Smooth muscle cell (in vitro differentiated cells): Measurements from ENCODE around the gene SLCO3A1. TPM values are rescaled to one million over a fixed set of nuclear protein-coding genes. Genes with fewer than 3 reads are reported as not detected.

Experiments
- DNase-seq: peaks from one replicate; lab custom pipeline; 2025; ENCODE audit not compliant: unreplicated experiment; lab: John Stamatoyannopoulos, UW
- H2AFZ ChIP-seq: fragments of 200-600 bp; sonication (generic); 2 replicates; pipeline ENCODE4 v1.6.0; 2016; ENCODE audit warnings: antibody characterized with exemption, low read depth, mild to moderate bottlenecking
- H3F3A ChIP-seq: fragments of 200-600 bp; sonication (generic); 2 replicates; pipeline ENCODE4 v1.6.0; 2017; ENCODE audit warnings: antibody characterized with exemption, low read depth
- H3K27ac ChIP-seq: fragments of 200-600 bp; sonication (generic); 2 replicates; pipeline ENCODE4 v1.5.1; 2016; ENCODE audit warnings: low read depth, mild to moderate bottlenecking
- H3K27me3 ChIP-seq: fragments of 200-600 bp; sonication (generic); 2 replicates; pipeline ENCODE4 v1.6.1; 2016; ENCODE audit warnings: low read depth, mild to moderate bottlenecking
- H3K36me3 ChIP-seq: fragments of 200-600 bp; sonication (generic); 2 replicates; pipeline ENCODE4 v1.5.1; 2016; ENCODE audit warnings: low read depth
- H3K4me1 ChIP-seq: fragments of 200-600 bp; sonication (generic); 2 replicates; pipeline ENCODE4 v1.5.1; 2016; ENCODE audit warnings: low read depth
- H3K4me2 ChIP-seq: fragments of 200-600 bp; sonication (generic); 2 replicates; pipeline ENCODE4 v1.6.0; 2016; ENCODE audit warnings: mild to moderate bottlenecking
- H3K4me3 ChIP-seq: fragments of 200-600 bp; sonication (generic); 2 replicates; pipeline ENCODE4 v1.5.1; 2016; ENCODE audit warnings: mild to moderate bottlenecking
- H3K79me2 ChIP-seq: fragments of 200-600 bp; sonication (generic); 2 replicates; pipeline ENCODE4 v1.6.0; 2016; ENCODE audit warnings: low read depth, mild to moderate bottlenecking
- H3K9ac ChIP-seq: fragments of 200-600 bp; sonication (generic); 2 replicates; pipeline ENCODE4 v1.6.0; 2016; ENCODE audit warnings: low read depth
- H3K9me3 ChIP-seq: fragments of 200-600 bp; sonication (generic); replicated peaks from 2 replicates; pipeline ENCODE4 v1.5.1; 2016; ENCODE audit warnings: low read depth
- H4K20me1 ChIP-seq: fragments of 200-600 bp; sonication (generic); 2 replicates; pipeline ENCODE4 v1.6.0; 2016; ENCODE audit warnings: low read depth
- CTCF ChIP-seq: fragments of 200-600 bp; sonication (generic); IDR thresholded peaks from 2 replicates; pipeline ENCODE4 v1.5.1; 2017; ENCODE audit warnings: borderline replicate concordance, mild to moderate bottlenecking, antibody characterized with exemption; ENCODE audit not compliant: insufficient read depth, poor library complexity, severe bottlenecking
- WGBS: methylation state at CpG from one replicate; pipeline ENCODE4 v1.1.7; 2016; ENCODE audit warnings: low lambda C conversion rate; 5-methylcytosine and 5-hydroxymethylcytosine counted together
- polyA plus RNA-seq: library from polyadenylated mRNA; unstranded; fragments of >200 nt; fragmentation: Nextera tagmentation; extraction: Ambion mirVana; gene quantifications from 2 replicates; pipeline ENCODE4 v1.2.1, GENCODE V29; 2016
- total RNA-seq: library from RNA; depleted of rRNA; stranded (reverse); fragments of >200 nt; gene quantifications from 2 replicates; pipeline ENCODE4 v1.2.3, GENCODE V29; 2014

SLCO3A1 gene
- total and polyA plus RNA-seq, 2 experiments from 2014 or later, result 1.3 to 12.6 TPM

GRCh38 chr15:92149029-92149428, 295.5 kb downstream of the SLCO3A1 start:
- Histone ChIP-seq H3K9me3 (no peaks in the 10 kb centered on the region), H3K36me3 (no peaks in the 10 kb centered on the region), H3F3A (no peaks in the 10 kb centered on the region), H4K20me1 (no peaks in the 10 kb centered on the region), H3K27me3 (no peaks in the 10 kb centered on the region), H2AFZ (no peak overlapping the region), H3K27ac (no peak overlapping the region), H3K4me3 (no peak overlapping the region), H3K4me1 (no peaks in the 10 kb centered on the region), H3K4me2 (no peak overlapping the region), H3K79me2 (no peaks in the 10 kb centered on the region), H3K9ac (no peak overlapping the region)
- no peak for TF ChIP-seq CTCF
- 80% methylated on average over 4 of the region's 4 CpGs for WGBS
- no peak for DNase-seq

GRCh38 chr15:92149465-92149864, 296.0 kb downstream of the SLCO3A1 start:
- Histone ChIP-seq H4K20me1 (no peaks in the 10 kb centered on the region), H3K4me2 (no peak overlapping the region), H3K79me2 (no peaks in the 10 kb centered on the region), H3K36me3 (no peaks in the 10 kb centered on the region), H3F3A (no peaks in the 10 kb centered on the region), H3K27ac (no peak overlapping the region), H2AFZ (no peak overlapping the region), H3K27me3 (no peaks in the 10 kb centered on the region), H3K9me3 (no peaks in the 10 kb centered on the region), H3K9ac (no peak overlapping the region), H3K4me1 (no peaks in the 10 kb centered on the region), H3K4me3 (no peak overlapping the region)
- no peak for TF ChIP-seq CTCF
- WGBS, result 91% methylated on average over 6 of the region's 6 CpGs
- DNase-seq, result no peak

GRCh38 chr15:92151168-92151567, 297.7 kb downstream of the SLCO3A1 start:
- Histone ChIP-seq H3K27ac (no peak overlapping the region), H4K20me1 (no peaks in the 10 kb centered on the region), H3K36me3 (no peaks in the 10 kb centered on the region), H3K9ac (no peak overlapping the region), H3K4me2 (no peak overlapping the region), H3K79me2 (no peaks in the 10 kb centered on the region), H2AFZ (no peak overlapping the region), H3K4me3 (no peak overlapping the region), H3K4me1 (no peaks in the 10 kb centered on the region), H3F3A (no peaks in the 10 kb centered on the region), H3K27me3 (no peaks in the 10 kb centered on the region), H3K9me3 (no peaks in the 10 kb centered on the region)
- 87% methylated on average over 8 of the region's 8 CpGs for whole genome bisulfite sequencing
- no peak for DNase-seq
- no peak for TF ChIP-seq CTCF

GRCh38 chr15:92151741-92152140, 298.2 kb downstream of the SLCO3A1 start:
- Histone ChIP-seq H3K27ac (no peak overlapping the region), H3K4me1 (no peaks in the 10 kb centered on the region), H3K27me3 (no peaks in the 10 kb centered on the region), H3F3A (no peaks in the 10 kb centered on the region), H3K79me2 (no peaks in the 10 kb centered on the region), H3K9me3 (no peaks in the 10 kb centered on the region), H4K20me1 (no peaks in the 10 kb centered on the region), H3K9ac (no peak overlapping the region), H3K36me3 (no peaks in the 10 kb centered on the region), H3K4me2 (no peak overlapping the region), H2AFZ (no peak overlapping the region), H3K4me3 (no peak overlapping the region)
- TF ChIP-seq CTCF, result no peak
- 58% methylated on average over 3 of the region's 3 CpGs for WGBS
- no peak for DNase-seq
